SK-N-MC (cell line): ENCODE results near the gene CASQ2.

ENCODE experiments used
- DNase-seq: peaks from one replicate; pipeline ENCODE4 v3.0.0-alpha.2; 2011; ENCODE audit warnings: low read depth, low spot score
- H3K27ac ChIP-seq: fragments of 200-600 bp; sonication (generic); 2 replicates; pipeline ENCODE4 v1.5.1; 2016; ENCODE audit warnings: mixed run types
- H3K36me3 ChIP-seq: fragments of 200-600 bp; sonication (generic); 2 replicates; pipeline ENCODE4 v1.6.1; 2017; ENCODE audit warnings: antibody characterized with exemption, low read length, mixed read lengths; ENCODE audit not compliant: insufficient read depth
- H3K4me3 ChIP-seq: fragments of 200-600 bp; sonication (generic); 2 replicates; pipeline ENCODE4 v1.5.1; 2016
- H3K9ac ChIP-seq: fragments of 200-600 bp; sonication (generic); 2 replicates; pipeline ENCODE4 v1.8.0; 2017; ENCODE audit warnings: mixed run types, mixed read lengths; ENCODE audit not compliant: insufficient read length
- H3K9me3 ChIP-seq: fragments of 200-600 bp; sonication (generic); 2 replicates; pipeline ENCODE4 v1.6.1; 2017; ENCODE audit warnings: low read depth, mild to moderate bottlenecking, antibody characterized with exemption, low read length, moderate library complexity, mixed read lengths
- EZH2 ChIP-seq: fragments of 200-600 bp; sonication (generic); IDR thresholded peaks from one replicate; pipeline ENCODE4 v1.6.1; 2017; ENCODE audit warnings: antibody characterized with exemption
- FOXP2 ChIP-seq: optimal IDR thresholded peaks from 2 replicates; pipeline ENCODE3; 2011; ENCODE audit warnings: mild to moderate bottlenecking, moderate library complexity; ENCODE audit not compliant: insufficient read depth; ENCODE audit errors: extremely low read length, control extremely low read depth
- POLR2AphosphoS5 ChIP-seq: IDR thresholded peaks from 2 replicates; pipeline ENCODE4 v1.6.1; 2012; ENCODE audit warnings: mild to moderate bottlenecking, low read depth, low read length, borderline replicate concordance

CASQ2 gene

GRCh38 chr1:115768549-115768948 lies at the start of gene CASQ2:
Gene CASQ2 (minus strand): TSS chr1:115768714. CDS start chr1:115768541, 173 bp downstream.
- no peak within 1 kb of the TSS for H3K27ac ChIP-seq
- DNase-seq: no peak
- H3K9me3 ChIP-seq: no peaks in the 10 kb centered on the region
- no peak within 1 kb of the TSS for H3K9ac ChIP-seq
- no peak within 1 kb of the TSS for H3K4me3 ChIP-seq
- TF ChIP-seq FOXP2: no peak
- no peak for TF ChIP-seq POLR2AphosphoS5
- no peak for TF ChIP-seq EZH2
- no peaks in the 10 kb centered on the region for H3K36me3 ChIP-seq

- Histone ChIP-seq H3K9me3 (no peaks in the 10 kb centered on the region; the same call in 1 of the 2 replicates), H3K4me3 (no peak overlapping the region), H3K9ac (no peak overlapping the region), H3K27ac (no peak overlapping the region), H3K36me3 (no peaks in the 10 kb centered on the region)
- DNase-seq: no peak
- TF ChIP-seq POLR2AphosphoS5 (no peak), FOXP2 (no peak), EZH2 (no peak)
Measured at GRCh38 chr1:115815694-115816093, 47.2 kb upstream of the CASQ2 start.

- no peak for TF ChIP-seq EZH2
- no peak for TF ChIP-seq POLR2AphosphoS5
- TF ChIP-seq FOXP2: no peak
- Histone ChIP-seq H3K9me3 (no peaks in the 10 kb centered on the region; the same call in 1 of the 2 replicates), H3K9ac (no peak overlapping the region), H3K36me3 (no peaks in the 10 kb centered on the region), H3K27ac (no peak overlapping the region), H3K4me3 (no peak overlapping the region)
- no peak for DNase-seq
Measured at GRCh38 chr1:115814685-115815398, 46.3 kb upstream of the CASQ2 start.

DNA sequence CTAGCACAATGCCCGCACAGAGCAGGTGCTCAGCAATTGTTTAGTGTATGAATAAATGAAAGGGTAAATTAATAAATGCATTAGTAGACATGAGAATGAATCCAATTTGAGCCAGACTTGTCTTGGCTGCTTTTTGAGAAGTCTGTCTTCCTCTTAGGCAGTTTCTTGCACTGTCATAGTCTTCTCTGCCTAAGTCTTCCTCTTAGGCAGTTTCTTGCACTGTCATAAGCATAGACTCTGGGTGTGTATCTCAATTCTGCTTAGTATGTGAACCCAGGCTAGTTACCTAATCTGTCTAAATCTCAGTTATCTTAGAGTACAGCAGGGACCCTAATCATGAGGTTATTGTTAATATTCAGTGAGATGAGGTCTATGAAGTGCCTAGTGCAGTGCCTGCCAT lies 45.2 kb upstream of the CASQ2 start:
- Histone ChIP-seq H3K9me3 (no peaks in the 10 kb centered on the region), H3K9ac (no peak overlapping the region), H3K27ac (no peak overlapping the region), H3K36me3 (no peaks in the 10 kb centered on the region), H3K4me3 (no peak overlapping the region)
- no peak for DNase-seq
- TF ChIP-seq FOXP2 (no peak), EZH2 (no peak), POLR2AphosphoS5 (no peak)

DNA sequence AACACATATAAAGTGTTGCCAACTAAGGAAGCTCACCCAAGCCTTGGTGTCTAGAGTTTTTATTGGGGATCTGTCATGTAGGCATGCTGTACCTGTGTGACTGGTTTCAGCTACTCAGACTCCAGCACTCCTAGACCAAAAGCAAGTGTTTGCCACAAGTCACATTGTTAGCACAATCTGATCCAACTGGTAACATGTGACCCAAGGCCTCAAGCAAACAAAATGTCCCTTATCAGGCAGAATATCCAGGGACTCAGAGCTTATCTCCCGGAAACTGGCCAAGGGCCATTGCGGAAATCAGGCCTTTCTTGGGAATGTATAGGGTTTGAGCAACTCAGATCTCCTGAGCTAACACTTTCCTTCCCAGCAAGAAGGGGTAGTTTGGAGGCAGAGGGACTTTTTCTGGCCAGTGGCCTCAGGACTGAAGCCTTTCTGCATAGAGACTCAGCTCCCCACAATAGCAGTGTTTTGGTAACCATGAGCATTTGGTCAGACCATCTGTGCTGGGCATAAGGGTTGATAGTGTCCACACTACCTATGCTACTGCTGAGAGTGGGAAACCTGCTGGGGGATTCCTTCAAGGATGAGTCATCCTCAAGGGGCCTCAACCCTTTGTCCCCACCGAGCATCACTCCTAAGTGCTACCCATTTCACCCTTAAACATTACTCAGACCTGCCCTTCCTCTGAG lies 42.8 kb upstream of the CASQ2 start:
- no peak for DNase-seq
- Histone ChIP-seq H3K4me3 (no peak overlapping the region), H3K27ac (no peak overlapping the region), H3K36me3 (no peaks in the 10 kb centered on the region), H3K9me3 (no peaks in the 10 kb centered on the region), H3K9ac (no peak overlapping the region)
- TF ChIP-seq POLR2AphosphoS5: no peak
- TF ChIP-seq FOXP2: no peak
- TF ChIP-seq EZH2: no peak

DNA sequence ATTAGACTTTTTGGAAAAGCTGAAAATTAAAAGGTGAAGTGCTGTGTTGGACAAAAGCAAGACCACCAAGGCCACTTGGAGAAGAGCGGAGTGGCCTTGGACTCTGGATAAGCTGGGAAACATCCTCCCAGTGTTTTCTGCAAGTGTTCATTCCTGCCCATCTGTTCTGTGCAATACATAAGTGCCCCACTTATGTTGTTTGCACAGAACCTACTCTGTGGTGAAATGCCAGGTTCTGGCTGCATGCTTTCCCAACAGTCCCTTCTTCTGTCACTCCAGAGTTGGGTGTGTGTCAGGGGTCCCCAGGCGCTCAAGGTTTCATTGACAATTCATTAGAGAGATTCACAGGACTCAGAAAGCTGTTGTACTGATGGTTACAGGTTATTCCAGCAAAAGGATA lies 42.1 kb upstream of the CASQ2 start:
- TF ChIP-seq FOXP2: no peak
- no peak for TF ChIP-seq POLR2AphosphoS5
- TF ChIP-seq EZH2: no peak
- no peak overlapping the region for H3K4me3 ChIP-seq
- no peak for DNase-seq
- H3K27ac ChIP-seq: no peak overlapping the region
- no peak overlapping the region for H3K9ac ChIP-seq
- H3K9me3 ChIP-seq: no peaks in the 10 kb centered on the region
- H3K36me3 ChIP-seq: no peaks in the 10 kb centered on the region

- Histone ChIP-seq H3K27ac (no peak overlapping the region), H3K36me3 (no peaks in the 10 kb centered on the region), H3K9me3 (no peaks in the 10 kb centered on the region), H3K9ac (no peak overlapping the region), H3K4me3 (no peak overlapping the region)
- TF ChIP-seq FOXP2 (no peak), EZH2 (no peak), POLR2AphosphoS5 (no peak)
- no peak for DNase-seq
Measured at GRCh38 chr1:115809847-115810246, 41.3 kb upstream of the CASQ2 start.

DNA sequence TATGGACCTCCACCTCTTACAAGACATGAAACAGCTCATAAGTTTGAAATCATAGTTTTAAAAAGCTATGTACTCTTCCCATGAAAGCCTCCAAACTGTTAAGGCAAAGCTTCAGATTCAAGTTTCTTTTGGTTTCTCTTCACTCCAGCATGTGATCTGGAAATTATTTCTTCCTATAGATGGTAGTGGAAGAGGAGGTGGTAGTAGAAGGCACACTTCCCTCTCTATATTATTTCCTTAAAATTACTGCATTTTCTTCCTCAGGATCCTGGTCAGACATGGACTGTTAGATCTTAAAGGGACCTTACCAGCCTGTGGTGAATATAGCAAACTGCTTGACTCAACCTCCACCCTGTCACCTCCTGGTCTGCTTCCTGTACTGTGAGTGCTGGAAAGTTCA lies 40.6 kb upstream of the CASQ2 start:
- no peaks in the 10 kb centered on the region for H3K9me3 ChIP-seq
- no peaks in the 10 kb centered on the region for H3K36me3 ChIP-seq
- H3K9ac ChIP-seq: no peak overlapping the region
- TF ChIP-seq FOXP2 (no peak), POLR2AphosphoS5 (no peak), EZH2 (no peak)
- DNase-seq: no peak
- no peak overlapping the region for H3K4me3 ChIP-seq
- no peak overlapping the region for H3K27ac ChIP-seq
